ENCODE measurements around the gene CYTH3. TPM values are rescaled to one million over a fixed set of nuclear protein-coding genes. Genes with fewer than 3 reads are reported as not detected.

Gene CYTH3
- total RNA-seq, 3 donors from 2014 or later (not counting 1 experiment from before 2014, with no cell fraction given) = 7.7 to 42.6 (median 13.6) TPM

GRCh38 chr7:6210621-6211372 lies 61.6 kb downstream of the CYTH3 start:
- intact Hi-C loops (cut with micrococcal nuclease) = no loop called here
- H3K4me3 Mint-ChIP-seq = no peak overlapping the region
- H3K36me3 Mint-ChIP-seq = no peaks in the 10 kb centered on the region
- no peak for TF ChIP-seq CTCF (IDR thresholded peaks at IDR 0.05)
- H3K9me3 ChIP-seq (ENCODE audit: control insufficient read depth, insufficient read depth, low read length) = no peaks in the 10 kb centered on the region
- DNase-seq (no peak), ATAC-seq (no peak)
- H3K27ac ChIP-seq (ENCODE audit: low read length) = no peak overlapping the region
- no peak overlapping the region for H3K4me3 ChIP-seq (ENCODE audit: low read length)
- peaks cover 4 to 47% of the 10 kb centered on the region in 2 donors for H3K4me1 Mint-ChIP-seq
- H3K27me3 ChIP-seq (ENCODE audit: control insufficient read depth, insufficient read depth, low read length) = no peaks in the 10 kb centered on the region
- 92% methylated on average over 7 of the region's 7 CpGs for WGBS (ENCODE audit: insufficient coverage)
- H3K36me3 ChIP-seq (ENCODE audit: control insufficient read depth, insufficient read depth, low read length) = no peaks in the 10 kb centered on the region
- no peaks in the 10 kb centered on the region for H3K4me1 ChIP-seq (ENCODE audit: control insufficient read depth, insufficient read depth, low read length)
- H3K27me3 Mint-ChIP-seq (ENCODE audit: low read depth in 2 of 2) = no peaks in the 10 kb centered on the region
- H3K27ac Mint-ChIP-seq = no peak overlapping the region
- peaks cover 0 to 2% of the 10 kb centered on the region in 2 donors for H3K9me3 Mint-ChIP-seq

GRCh38 chr7:6209340-6209739 lies 63.1 kb downstream of the CYTH3 start:
- ATAC-seq = no peak
- no peak for TF ChIP-seq CTCF (IDR thresholded peaks at IDR 0.05)

GRCh38 chr7:6208573-6209328 lies 63.7 kb downstream of the CYTH3 start:
- intact Hi-C loops (cut with micrococcal nuclease) = no loop called here
- ATAC-seq (no peak), DNase-seq (no peak)
- Histone ChIP-seq H3K27me3 (ENCODE audit: control insufficient read depth, insufficient read depth, low read length) (no peaks in the 10 kb centered on the region), H3K4me1 (ENCODE audit: control insufficient read depth, insufficient read depth, low read length) (no peaks in the 10 kb centered on the region), H3K4me3 (ENCODE audit: low read length) (no peak overlapping the region), H3K9me3 (ENCODE audit: control insufficient read depth, insufficient read depth, low read length) (no peaks in the 10 kb centered on the region), H3K27ac (ENCODE audit: low read length) (no peak overlapping the region), H3K36me3 (ENCODE audit: control insufficient read depth, insufficient read depth, low read length) (no peaks in the 10 kb centered on the region)
- no peaks in the 10 kb centered on the region for H3K9me3 Mint-ChIP-seq
- peaks cover 0 to 40% of the 10 kb centered on the region in 2 donors for H3K4me1 Mint-ChIP-seq
- TF ChIP-seq CTCF (IDR thresholded peaks at IDR 0.05) = no peak
- no peaks in the 10 kb centered on the region for H3K27me3 Mint-ChIP-seq (ENCODE audit: low read depth in 2 of 2)
- no peak overlapping the region for H3K4me3 Mint-ChIP-seq
- 98% methylated on average over 3 of the region's 5 CpGs for WGBS (ENCODE audit: insufficient coverage)
- H3K27ac Mint-ChIP-seq = no peak overlapping the region
- no peaks in the 10 kb centered on the region for H3K36me3 Mint-ChIP-seq

More at GRCh38 chr7:6209340-6209739, 63.1 kb downstream of the CYTH3 start:
- Histone ChIP-seq H3K27me3 (ENCODE audit: control insufficient read depth, insufficient read depth, low read length) (no peaks in the 10 kb centered on the region), H3K27ac (ENCODE audit: low read length) (no peak overlapping the region), H3K4me1 (ENCODE audit: control insufficient read depth, insufficient read depth, low read length) (no peaks in the 10 kb centered on the region), H3K4me3 (ENCODE audit: low read length) (no peak overlapping the region), H3K36me3 (ENCODE audit: control insufficient read depth, insufficient read depth, low read length) (no peaks in the 10 kb centered on the region), H3K9me3 (ENCODE audit: control insufficient read depth, insufficient read depth, low read length) (no peaks in the 10 kb centered on the region)
- 91% methylated on average over 5 of the region's 6 CpGs for WGBS (ENCODE audit: insufficient coverage)
- Mint-ChIP-seq H3K9me3 (no peaks in the 10 kb centered on the region), H3K4me3 (no peak overlapping the region), H3K27me3 (ENCODE audit: low read depth in 2 of 2) (no peaks in the 10 kb centered on the region), H3K27ac (no peak overlapping the region), H3K4me1 (peaks cover 0 to 42% of the 10 kb centered on the region in 2 donors), H3K36me3 (no peaks in the 10 kb centered on the region)
- intact Hi-C loops (cut with micrococcal nuclease) = no loop called here
- no peak for DNase-seq
